Smooth muscle cell of the pulmonary artery (primary cell): Measurements from ENCODE around the gene MAGEA2B. TPM values are rescaled to one million over a fixed set of nuclear protein-coding genes. Genes with fewer than 3 reads are reported as not detected.

Source experiments
- total RNA-seq: library from RNA; depleted of rRNA; stranded (reverse); fragments of >200 nt; gene quantifications from 2 replicates; pipeline ENCODE4 v1.2.3, GENCODE V29; 2014

MAGEA2B gene
- not detected in 2 replicates for total RNA-seq

GRCh38 chrX:152713815-152714787 is at the start of gene MAGEA2B:
Gene MAGEA2B, plus strand, starts transcription at chrX:152714628. Its CDS starts 2,479 bp downstream, at chrX:152717107.

GRCh38 chrX:152697952-152698931 is 16.2 kb upstream of the MAGEA2B start, which contains the start of gene MAGEA3:
Gene MAGEA3, plus strand, starts transcription at chrX:152698794. Its CDS starts 2,039 bp downstream, at chrX:152700833.

GRCh38 chrX:152709173-152709572 is 5.3 kb upstream of the MAGEA2B start, which contains the start of gene CSAG2:
Gene CSAG2, minus strand, starts transcription at chrX:152709273. Its CDS starts 161 bp downstream, at chrX:152709112.

GRCh38 chrX:152733261-152733975 is 19.0 kb downstream of the MAGEA2B start, which contains the start of the genes CSAG1 and MAGEA12:
Gene CSAG1, minus strand, starts transcription at chrX:152733721. Its CDS starts 1,261 bp downstream, at chrX:152732460.
Gene MAGEA12, plus strand, starts transcription at chrX:152733757. Its CDS starts 2,405 bp downstream, at chrX:152736162.

GRCh38 chrX:152753686-152754650 is 39.5 kb downstream of the MAGEA2B start, which contains the start of gene MAGEA2:
Gene MAGEA2, minus strand, starts transcription at chrX:152753842. Its CDS starts 2,479 bp downstream, at chrX:152751363.

GRCh38 chrX:152758918-152759317 is 44.5 kb downstream of the MAGEA2B start, which contains the start of gene CSAG3:
Gene CSAG3, plus strand, starts transcription at chrX:152759218.

Other genes starting within 250 kb of the MAGEA2B start
- under 0.01 TPM in 1 of 2 replicates, not detected in the other for gene GABRQ, start 76.7 kb upstream of the MAGEA2B start, total RNA-seq
- not detected in 2 replicates for gene MAGEA3, start 15.8 kb upstream of the MAGEA2B start, total RNA-seq
- gene CSAG2, start 5.4 kb upstream of the MAGEA2B start, total RNA-seq: not detected in 2 replicates
- gene CSAG1, start 19.1 kb downstream of the MAGEA2B start, total RNA-seq: not detected in 2 replicates
- not detected in 2 replicates for gene MAGEA12, start 19.1 kb downstream of the MAGEA2B start, total RNA-seq
- not detected in 2 replicates for gene MAGEA2, start 39.2 kb downstream of the MAGEA2B start, total RNA-seq
- gene CSAG3, start 44.6 kb downstream of the MAGEA2B start, total RNA-seq: not detected in 2 replicates
- gene MAGEA6, start 55.1 kb downstream of the MAGEA2B start, total RNA-seq: not detected in 2 replicates
- 28.0 and 31.3 TPM in 2 replicates for gene CETN2, start 116.1 kb downstream of the MAGEA2B start, total RNA-seq
- 11.6 and 13.7 TPM in 2 replicates for gene NSDHL, start 116.4 kb downstream of the MAGEA2B start, total RNA-seq
- gene ZNF185, start 183.4 kb downstream of the MAGEA2B start, total RNA-seq: 4.8 and 10.7 TPM in 2 replicates